GM12872 (cell line): ENCODE results near the gene DCDC2.

ENCODE experiments used
- TF ChIP-seq, protein P1 (sequence below): IDR thresholded peaks from 3 replicates; pipeline ENCODE4 v1.5.1; 2011; ENCODE audit warnings: low read depth, mild to moderate bottlenecking, low read length, moderate library complexity; ENCODE audit not compliant: insufficient read depth

DCDC2 gene

DNA sequence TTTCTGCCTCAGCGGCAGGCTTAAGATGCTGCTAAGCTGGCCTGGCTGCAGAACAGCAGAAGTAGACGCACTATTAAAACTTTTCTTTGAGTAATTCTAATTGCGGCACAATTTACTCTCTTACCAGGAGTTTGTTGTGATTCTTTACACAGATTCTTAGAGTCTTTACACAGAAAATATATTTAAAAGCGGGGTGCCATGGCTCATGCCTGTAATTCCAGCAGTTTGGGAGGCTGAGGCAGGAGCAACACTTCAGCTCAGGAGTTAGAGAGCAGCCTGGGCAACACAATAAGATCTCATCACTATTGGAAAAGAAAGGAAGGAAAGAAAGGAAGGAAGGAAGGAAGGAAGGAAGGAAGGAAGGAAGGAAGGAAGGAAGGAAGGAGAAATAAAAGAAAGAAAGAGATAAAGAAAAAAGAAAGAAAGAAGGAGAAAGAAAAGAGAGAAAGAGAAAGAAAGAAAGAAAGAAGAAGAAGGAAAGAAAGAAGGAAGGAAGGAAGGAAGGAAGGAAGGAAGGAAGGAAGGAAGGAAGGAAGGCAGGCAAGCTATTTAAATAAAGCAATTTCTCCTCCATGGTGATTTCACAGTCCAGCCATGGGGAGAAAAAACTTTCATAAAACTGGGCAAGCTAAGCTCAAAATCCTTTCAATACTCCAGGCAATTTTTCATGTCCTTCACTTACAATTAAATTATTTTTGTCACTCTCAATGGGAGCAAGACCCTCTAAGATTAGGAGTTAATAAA, 23.8 kb upstream of the DCDC2 start:
- TF ChIP-seq, protein P1, sequence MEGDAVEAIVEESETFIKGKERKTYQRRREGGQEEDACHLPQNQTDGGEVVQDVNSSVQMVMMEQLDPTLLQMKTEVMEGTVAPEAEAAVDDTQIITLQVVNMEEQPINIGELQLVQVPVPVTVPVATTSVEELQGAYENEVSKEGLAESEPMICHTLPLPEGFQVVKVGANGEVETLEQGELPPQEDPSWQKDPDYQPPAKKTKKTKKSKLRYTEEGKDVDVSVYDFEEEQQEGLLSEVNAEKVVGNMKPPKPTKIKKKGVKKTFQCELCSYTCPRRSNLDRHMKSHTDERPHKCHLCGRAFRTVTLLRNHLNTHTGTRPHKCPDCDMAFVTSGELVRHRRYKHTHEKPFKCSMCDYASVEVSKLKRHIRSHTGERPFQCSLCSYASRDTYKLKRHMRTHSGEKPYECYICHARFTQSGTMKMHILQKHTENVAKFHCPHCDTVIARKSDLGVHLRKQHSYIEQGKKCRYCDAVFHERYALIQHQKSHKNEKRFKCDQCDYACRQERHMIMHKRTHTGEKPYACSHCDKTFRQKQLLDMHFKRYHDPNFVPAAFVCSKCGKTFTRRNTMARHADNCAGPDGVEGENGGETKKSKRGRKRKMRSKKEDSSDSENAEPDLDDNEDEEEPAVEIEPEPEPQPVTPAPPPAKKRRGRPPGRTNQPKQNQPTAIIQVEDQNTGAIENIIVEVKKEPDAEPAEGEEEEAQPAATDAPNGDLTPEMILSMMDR, result no peak

DNA sequence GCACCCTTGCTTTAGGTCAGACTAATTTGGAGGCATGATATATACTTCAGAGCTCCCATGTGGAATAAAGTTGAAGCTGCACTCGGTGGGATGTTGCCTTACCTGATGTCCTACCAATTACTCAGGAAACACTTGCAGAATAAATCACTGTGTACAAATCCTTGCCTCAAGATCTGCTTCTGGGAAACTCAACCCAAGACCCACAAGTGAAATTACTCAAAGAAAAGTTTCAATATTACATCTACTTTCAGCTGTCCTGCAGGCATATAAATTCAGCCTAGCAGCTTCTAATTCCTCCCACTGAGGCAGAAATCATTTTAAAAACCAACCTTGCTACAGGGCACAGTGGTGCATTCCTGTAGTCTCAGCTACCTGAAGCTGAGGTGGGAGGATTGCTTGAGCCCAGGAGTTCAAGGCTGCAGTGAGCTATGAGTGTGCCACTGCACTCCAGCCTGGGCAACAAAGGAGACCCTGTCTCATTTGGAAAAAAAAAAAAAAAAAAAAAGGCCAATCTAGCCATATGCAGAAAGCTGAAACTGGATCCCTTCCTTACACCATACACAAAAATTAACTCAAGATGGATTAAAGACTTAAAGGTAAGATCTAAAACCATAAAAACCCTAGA, 20.7 kb upstream of the DCDC2 start:
- TF ChIP-seq, protein P1, result no peak

DNA sequence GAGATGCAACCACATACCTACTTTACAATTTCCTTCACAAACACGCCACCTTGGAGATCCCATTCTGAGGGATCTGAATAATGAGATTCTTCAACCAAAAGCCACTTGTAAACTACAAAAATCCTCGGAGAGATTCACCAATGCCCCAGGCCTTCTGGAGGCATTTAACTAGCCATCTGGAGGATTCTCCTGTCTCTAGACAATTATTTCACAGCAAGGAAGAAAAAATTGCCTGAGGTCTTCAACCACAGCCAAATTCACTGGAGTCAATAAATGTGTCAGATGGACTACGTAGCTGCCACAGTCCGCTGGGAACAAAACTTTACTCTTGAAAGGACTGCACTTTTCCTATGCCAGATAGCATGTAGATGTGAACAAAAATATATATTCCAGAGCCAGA, 19.0 kb upstream of the DCDC2 start:
- TF ChIP-seq, protein P1, result no peak

DNA sequence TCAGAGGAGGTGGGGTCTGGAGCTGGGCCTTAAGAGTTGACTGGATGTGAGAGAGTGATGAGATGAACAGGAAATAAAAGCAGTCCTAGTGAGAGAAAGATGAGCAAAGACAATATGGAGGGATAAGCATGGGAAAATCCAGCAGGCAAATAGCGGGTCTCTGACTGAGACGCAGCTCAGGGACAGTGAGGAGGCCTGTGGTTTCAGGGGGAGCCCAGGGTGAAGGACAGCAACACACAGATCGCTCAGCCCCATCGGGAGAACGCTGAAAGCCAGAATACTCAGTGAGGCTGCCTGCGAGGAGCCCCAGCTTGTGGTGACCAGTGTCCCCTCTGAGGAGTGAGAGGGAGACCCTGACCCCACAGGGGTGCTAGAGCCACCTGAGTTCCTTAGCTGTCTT, 16.8 kb upstream of the DCDC2 start:
- TF ChIP-seq, protein P1, result no peak

DNA sequence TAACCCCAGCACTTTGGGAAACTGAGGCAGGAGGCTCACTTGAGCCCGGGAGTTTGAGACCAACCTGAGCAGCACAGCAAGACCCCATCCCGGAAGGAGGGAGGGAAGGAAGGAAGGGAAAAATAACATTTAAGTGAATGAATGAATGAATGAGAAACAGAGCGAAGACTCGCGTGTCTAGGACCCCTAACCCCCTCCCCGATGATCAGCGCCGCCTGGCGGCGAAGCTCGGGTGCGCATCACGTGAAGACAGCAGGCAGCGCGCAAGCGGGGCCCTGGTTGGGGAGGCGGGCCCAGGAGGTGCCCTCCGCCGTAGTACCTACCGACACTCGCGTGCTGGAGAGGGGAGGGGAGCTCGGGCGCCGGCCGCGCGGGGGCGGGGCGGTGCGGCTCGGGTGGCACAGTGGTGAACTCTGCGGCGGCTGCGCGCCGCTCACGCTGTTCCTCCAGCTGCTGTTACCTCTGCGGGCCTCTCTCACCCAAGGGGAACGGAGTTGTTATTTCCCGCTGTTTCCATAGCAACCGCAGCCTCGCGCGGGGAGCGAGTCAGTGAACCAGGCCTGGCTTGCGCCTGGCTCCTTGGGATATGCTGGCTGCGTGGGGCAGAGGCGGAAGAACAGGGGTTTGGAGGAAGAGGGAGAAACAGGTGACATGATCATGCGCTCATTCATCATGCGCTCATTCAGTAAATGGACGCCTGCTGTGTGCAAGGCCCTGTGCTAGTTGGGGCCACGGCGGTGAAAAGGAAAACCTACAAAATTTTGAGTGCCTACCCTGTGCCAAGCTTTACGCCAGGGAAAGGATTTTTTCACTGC, 2.0 kb upstream of the DCDC2 start:
- TF ChIP-seq, protein P1, result peak; percentile 98

DNA sequence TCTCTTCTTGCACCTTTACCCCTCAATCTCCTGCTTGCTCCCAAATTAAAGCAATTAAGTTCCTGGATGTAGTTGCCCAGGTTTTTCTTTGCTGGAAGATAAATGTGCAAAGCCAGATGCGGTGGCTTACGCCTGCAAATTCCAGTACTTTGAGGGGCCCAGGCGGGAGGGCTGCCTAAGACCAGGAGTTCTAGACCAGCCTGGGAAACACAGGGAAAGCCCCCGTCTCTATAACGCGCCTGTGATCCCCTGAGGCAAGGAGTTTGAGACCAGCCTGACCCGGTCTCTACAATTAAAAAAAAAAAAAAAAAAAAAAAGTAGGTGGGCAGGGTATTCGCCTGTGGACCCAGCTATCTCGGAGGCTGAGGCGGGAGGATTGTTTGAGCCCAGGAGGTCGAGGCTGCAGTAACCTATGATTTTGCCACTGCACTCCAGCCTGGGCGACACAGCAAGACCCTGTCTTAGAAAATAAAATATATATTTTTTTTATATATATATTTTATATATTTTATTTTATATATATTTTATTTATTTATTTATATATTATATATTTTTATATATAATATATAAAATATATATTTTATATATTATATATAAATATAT, 461 bp upstream of the DCDC2 start:
- TF ChIP-seq, protein P1, result no peak
